Nucleus accumbens (tissue), 56 donors: Measurements from ENCODE around the gene OTUD1.
A peak's percentile ranks its signal among the peaks of the same experiment; 100 is the strongest.
"Not testable (repeated sequence)": the region's sequence is repeated elsewhere in the genome, so short reads cannot be mapped to it uniquely, and the experiment has no call there.

Source experiments
- DNase-seq, 56 donors: peaks; one replicate each; lab custom pipeline; 2025; lab: John Stamatoyannopoulos, UW

The OTUD1 gene, protein sequence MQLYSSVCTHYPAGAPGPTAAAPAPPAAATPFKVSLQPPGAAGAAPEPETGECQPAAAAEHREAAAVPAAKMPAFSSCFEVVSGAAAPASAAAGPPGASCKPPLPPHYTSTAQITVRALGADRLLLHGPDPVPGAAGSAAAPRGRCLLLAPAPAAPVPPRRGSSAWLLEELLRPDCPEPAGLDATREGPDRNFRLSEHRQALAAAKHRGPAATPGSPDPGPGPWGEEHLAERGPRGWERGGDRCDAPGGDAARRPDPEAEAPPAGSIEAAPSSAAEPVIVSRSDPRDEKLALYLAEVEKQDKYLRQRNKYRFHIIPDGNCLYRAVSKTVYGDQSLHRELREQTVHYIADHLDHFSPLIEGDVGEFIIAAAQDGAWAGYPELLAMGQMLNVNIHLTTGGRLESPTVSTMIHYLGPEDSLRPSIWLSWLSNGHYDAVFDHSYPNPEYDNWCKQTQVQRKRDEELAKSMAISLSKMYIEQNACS

DNA sequence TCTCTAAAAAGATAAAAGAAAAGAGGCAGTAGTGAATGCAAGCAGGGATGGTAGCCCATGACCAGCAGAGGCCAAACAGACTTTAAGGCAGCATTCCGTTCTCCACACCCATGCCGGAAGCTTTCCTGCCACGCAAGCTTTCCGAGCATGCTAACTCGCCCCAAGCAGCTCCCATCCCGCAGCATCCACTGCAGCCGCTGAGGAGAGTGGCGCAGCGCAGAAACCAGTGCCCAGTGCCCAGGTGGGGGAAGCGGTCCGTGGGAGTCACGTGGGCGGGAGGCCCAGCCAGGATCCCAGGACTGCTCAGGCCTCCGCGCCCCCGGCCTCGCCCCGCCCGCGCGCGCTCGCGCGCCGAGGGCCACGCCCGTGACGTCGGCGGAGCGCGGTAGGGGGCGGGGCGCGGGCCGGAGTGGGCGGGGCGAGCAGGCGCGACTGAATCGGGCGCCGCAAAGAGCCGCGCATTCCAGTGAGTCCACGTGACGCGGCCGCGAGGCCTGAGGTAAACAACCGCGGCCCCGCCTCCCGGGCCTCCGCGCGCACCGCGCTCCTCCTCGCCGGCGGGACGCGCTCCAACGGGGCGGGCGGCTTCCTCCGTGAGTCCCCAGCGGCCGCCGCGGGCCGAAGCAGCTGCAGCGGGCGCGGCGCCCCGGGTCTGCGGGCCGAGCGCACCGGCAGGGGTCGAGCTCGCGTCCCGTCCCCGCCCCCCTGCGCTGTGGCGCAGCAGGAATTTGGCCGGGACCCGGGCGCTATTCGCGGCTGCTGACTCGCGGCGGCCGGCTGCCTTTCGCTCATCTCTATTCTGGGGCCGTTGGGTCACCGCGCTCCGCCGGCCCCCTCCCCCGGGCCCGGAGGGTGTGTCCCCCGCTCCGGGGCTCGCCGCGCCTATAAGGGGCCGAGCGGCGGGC is at the start of gene OTUD1:
Gene OTUD1 (plus strand): TSS at position 529 of the 905 bp plus-strand sequence. CDS start 383 bp downstream, outside the sequence.
- peak; percentile 56 to 100 (median 92) for DNase-seq

DNA sequence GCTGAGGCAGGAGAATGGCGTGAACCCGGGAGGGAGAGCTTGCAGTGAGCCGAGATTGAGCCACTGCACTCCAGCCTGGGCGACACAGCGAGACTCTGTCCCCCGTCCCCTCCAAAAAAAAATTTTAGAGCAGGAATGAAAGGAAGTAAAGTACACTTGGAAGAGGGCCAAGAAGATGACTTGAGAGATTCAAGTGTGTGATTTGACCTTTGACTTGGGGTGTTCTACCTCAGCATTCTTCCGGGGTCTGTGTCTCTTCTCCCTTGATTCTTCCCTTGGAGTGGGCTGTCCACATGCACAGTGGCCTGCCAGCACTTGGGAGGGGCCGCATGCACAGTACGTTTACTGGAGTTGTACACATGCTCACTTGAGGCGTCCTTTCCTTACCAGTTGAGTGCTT is 48.5 kb upstream of the OTUD1 start:
- DNase-seq = not testable (repeated sequence)

DNA sequence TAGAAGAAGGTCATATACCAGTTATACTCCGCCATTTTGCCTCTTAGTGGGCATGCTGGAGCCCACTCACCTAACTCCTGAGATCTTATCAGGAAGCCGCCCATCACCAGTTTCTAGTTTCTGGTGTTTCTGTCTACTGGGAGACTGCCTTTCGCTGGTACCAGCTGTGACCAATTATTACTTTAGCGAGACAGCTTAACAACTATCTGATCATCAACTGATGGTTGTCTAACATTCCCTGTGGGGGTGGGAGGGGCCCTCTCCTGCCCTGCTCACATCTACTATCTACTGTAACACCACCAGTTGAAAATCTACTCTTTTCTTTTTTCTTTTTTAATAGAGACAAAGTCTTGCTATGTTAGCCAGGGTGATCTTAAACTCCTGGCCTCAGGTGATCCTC is 48.1 kb upstream of the OTUD1 start:
- DNase-seq = no peak

DNA sequence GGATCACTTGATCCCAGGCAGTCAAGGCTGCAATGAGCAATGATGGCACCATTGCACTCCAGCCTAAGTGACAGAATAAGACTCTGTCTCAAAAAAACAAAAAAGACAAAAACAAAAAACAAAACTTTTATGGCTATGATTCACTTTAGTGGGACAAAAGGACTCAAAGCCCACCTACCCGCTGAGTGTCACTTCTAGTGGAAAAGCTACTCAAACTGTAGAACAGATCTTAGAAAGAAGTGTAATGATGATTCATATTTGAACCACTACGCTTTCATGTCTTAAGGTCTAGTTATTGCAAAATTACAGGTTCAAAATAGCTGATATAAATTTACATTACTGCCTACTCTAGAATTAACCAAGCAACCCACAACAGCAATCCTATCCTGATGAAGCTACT is 47.1 kb upstream of the OTUD1 start:
- no peak for DNase-seq

DNA sequence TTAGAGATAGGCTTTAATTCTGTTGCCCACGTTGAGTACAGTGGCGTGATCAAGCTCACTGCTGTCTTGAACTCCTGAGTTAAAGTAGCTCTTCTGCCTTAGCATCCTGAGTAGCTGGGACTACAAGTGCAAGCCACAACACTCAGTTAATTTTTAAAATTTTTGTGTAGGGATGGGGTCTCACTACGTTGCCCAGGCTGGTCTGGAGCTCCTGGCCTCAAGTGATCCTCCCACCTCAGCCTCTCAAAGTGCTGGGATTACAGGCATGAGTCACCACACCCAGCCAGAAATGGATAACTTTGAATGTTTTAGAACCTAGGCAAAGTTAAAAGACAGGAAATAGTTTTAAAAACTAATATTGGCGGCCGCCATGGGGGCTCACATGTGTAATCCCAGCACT is 43.9 kb upstream of the OTUD1 start:
- no peak for DNase-seq

DNA sequence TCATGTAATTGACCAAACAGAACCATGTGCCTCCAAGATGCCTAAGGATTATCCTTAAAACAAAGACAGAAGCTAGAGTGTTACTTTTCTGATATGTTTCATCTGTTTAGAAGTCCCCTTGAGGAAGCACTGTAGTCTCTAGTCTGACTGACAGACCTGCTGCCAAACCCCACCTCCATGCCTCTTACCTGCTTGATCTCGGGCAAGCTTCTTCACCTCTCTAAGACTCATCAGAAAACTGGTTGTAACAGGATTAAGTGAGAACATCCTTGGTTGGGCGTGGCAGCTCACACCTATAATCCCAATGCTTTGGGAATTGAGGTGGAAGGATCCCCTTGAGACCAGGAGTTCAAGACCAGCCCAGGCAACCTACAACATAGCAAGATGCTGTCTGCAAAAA is 42.2 kb upstream of the OTUD1 start:
- no peak for DNase-seq

DNA sequence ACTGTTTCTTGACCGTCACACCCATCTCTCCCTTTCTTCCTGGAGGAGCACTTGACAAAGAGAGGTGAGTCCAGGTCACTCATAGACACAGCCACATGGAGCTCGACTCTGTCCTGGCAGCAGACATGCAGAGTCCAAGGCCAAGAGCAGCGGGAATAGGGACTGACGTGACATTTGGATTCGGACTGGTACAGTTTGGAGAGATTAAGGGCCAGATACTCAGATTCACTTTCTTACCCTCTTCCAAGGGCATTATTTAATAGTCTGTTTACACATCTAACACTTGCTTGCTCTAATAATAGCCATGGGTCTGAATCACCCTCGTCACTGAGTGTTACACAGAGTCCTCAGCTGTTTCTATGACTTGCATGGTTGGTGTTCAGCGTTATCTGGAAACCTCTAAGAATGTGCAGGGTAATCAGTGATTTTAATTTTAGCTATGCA is 39.2 kb upstream of the OTUD1 start:
- DNase-seq = no peak

DNA sequence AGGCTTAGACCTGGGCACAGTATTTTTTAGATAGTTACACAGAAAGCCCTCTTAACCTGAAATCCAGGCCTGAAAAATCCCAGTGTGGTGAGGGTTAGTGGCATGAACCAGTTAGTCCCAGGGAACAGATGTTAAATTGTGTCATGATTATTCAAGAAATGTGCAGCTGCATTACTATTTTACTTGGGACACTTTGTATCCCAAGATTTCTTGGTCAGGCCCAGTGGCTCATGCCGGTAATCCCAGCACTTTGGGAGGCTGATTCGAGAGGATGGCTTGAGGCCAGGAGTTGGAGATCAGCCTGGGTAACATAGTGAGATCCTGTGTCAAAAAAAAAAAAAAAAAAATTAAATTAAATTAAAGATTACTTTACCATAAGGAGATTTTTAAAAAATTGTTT is 36.0 kb upstream of the OTUD1 start:
- DNase-seq = no peak

DNA sequence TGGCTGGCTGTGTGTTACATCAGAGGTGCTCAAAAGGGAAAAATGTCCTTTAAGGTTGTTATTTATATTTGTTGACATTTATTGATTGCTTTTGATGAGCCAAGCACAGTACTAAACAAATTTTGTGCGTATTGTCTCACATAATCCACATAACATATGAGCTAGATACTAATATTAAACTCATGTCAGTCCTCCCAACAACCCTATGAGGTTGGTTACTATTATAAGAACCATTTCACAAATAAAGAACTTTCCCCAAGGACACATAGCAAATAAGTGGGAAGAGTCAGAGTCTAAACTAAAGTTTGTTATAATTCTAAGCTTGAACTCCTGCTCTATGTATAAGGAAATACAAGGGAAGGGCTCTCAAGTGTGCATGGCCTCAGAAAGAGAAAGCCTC is 35.6 kb upstream of the OTUD1 start:
- DNase-seq = no peak

DNA sequence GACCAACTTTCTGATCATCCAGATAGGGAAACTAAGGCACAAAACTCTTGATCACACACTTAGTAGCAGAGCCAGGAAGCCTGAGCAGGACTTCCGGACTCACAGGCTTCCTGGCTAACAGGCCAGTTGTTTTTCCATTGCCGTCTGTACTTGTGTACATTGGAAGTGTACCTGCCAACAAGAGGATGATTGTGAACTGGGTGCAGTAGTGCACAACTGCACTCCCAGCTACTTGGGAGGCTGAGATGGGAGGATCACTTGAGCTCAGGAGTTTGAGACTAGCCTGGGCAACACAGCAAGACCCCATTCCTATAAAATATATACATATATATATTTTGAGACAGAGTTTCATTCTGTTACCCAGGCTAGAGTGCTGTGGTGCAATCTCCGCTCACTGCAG is 35.2 kb upstream of the OTUD1 start:
- no peak for DNase-seq

DNA sequence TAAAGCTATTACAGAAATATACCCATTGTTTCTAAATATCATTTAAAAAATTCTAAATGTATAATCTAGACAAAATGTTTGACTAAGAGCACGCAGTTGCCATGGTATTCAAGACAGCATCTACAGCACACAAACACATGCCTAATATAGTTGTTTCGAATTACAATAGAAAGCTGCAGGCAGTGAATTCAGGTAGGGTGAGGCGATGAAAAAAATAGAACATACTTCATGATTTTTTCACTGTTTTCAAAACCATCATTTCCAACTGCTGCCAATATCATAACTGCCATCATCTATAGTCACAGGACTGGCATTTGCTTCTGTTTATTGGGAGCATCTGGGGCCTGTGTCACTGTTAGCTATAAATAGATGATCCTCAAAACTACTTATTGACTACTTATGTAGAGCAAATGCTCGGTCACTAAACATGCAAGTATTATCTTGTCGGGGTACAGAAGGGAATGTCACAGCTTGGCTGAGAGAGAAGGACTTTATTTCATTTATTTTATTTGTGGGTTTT is 34.4 kb upstream of the OTUD1 start:
- no peak for DNase-seq

DNA sequence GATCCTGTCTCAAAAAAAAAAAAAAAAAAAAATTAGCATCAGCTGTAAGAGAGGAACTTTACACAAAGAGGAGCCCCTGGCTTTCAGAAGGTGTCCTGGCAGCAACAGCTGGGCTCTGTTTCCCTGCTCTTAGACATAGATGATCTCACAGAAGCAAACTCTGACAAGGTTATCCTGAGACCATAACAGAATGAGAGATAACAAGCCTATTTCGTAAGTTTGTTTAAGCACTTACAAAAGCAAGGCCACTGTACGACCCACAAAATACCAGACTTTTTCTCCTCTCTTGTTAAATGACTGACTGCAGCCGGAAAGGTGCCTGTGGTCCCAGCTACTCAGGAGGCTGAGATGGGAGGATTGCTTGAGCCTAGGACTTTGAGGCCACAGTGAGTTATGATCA is 33.3 kb upstream of the OTUD1 start:
- DNase-seq = no peak

DNA sequence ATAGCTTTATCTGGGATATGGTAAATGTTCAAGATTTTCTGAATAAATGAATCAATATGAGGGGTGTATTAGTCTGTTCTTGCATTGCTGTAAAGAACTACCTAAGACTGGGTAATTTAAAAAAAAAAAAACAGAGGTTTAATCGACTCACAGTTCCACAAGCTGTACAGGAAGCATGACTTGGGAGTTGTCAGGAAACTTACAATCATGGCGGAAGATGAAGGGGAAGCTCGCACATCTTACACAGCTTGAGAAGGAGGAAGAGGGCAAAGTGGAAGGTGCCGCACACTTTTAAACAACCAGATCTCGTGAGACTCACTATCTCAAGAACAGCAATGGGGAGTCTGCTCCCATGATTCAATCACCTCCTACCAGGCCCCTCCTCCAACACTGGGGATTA is 32.5 kb upstream of the OTUD1 start:
- no peak for DNase-seq

DNA sequence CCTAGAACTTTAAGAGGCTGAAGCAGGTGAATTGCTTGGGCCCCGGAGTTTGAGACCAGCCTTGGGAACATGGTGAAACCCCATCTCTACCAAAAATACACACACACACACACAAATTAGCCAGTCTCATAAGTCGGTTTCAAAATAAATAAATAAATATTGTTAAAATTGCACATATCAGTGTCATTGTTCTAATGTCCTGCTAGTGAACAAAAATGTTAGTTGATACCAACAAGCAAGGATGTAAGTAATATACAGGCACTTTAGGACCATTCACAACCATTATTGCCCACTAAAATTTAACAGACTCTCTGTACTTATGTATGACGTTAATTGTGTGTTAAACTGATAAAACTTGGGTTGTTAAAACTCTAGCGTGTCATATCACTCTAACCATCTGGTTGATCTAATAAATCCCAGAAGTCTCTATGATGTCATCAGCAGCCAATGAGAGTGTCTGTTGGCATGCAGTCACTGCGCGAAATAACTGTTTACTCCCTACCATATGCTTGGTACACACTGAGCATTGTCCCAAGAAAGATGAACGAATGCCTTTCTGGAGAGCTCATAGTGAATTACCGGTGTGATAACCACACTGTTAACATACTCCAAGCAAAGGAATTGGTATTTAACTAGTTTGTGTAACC is 30.4 kb upstream of the OTUD1 start:
- DNase-seq = no peak

DNA sequence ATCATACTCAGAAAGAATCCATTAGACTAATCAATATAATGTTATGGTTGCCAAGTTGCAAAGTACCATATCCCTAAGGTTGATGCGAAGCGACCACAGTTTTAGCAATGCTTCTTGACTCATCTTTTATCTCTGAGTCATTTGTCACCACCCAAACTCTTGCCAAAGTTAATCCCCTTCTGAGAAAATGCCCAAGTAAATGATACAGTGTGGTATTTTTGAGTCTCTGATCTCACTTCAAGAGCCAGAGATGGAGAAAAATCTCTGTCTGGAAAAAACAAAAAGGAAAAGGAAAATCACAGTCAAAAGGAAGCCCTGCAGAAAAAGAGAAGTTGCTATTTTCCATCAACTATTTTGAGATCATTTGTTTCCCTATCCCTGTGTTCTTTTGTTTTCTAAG is 26.7 kb upstream of the OTUD1 start:
- DNase-seq = no peak

DNA sequence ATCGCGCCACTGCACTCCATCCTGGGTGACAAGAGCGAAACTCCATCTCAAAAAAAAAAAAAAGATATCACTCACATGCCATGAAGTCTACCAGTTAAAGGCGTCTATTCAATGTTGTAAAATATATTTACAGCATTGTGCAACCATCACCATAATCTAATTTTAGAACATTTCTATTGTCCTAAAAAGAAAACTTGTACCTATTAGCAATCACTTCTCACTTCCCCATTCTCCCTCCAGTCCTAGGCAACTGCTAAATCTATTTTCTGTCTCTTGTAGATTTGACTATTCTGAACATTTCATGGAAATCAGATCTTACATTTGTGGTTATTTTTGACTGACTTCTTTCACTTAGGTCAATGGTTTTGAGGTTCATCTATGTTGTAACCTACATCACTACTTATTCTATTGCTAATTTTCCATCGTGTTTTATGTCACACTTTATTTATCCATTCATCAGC is 25.2 kb upstream of the OTUD1 start:
- DNase-seq = no peak

DNA sequence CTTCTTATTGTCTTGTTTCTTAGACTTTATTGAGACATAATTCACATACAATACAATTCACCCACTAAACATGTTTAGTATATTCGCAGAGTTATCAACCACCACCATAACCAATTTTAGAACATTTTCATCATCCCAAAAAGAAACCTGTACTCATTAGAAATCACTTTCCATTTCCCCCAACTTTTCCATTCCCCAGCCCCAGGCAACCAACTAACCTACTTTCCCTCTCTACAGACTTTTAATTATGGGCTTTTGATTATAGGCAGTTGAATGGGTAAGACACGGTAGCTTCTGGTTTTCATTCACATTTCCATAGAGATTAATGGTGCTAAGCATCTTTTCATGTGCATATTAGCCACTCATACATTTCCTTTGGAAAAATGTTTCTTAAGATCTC is 24.2 kb upstream of the OTUD1 start:
- no peak for DNase-seq

DNA sequence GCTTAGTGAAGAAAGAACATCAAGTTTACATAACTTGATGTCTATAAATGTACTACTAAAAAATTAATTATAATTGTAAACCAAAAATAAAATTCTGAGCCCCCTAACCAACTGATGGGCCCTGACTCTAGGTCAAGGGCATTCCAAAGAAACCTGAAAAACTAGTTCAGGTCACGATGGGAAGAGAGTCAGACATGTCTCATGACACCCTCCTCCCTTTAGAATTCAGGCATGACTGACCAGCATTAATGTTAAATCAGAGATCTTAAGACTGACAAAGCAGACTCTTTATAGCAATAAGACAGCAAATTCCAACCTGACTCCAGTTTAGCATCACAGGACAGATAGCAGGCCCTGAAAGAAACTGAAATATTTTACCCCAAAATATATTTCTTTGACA is 21.6 kb upstream of the OTUD1 start:
- no peak for DNase-seq

DNA sequence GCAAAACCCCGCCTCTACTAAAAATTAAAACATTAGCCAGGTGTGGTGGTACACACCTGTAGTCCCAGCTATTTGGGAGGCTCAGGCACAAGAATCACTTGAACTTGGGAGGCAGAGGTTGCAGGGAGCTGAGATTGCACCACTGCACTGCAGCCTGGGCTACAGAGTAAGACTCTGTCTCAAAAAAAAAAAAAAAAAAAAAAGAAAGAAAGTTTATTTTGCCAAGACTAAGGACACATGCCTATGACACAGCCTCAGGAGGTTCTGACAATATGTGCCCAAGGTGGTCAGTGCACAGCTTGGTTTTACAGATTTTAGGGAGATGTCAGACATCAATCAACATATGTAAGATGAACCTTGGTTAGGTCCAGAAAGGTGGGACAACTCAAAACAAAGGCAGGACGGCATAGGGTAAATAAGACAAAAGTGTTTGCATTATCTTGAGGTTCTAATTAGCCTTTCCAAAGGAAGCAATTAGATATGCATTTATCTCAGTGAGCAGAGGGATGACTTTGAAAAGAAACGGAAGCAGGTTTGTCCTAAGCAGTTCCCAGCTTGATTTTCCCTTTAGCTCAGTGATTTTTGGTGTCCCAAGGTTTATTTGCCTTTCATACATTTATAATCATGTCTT is 20.7 kb upstream of the OTUD1 start:
- DNase-seq = no peak

DNA sequence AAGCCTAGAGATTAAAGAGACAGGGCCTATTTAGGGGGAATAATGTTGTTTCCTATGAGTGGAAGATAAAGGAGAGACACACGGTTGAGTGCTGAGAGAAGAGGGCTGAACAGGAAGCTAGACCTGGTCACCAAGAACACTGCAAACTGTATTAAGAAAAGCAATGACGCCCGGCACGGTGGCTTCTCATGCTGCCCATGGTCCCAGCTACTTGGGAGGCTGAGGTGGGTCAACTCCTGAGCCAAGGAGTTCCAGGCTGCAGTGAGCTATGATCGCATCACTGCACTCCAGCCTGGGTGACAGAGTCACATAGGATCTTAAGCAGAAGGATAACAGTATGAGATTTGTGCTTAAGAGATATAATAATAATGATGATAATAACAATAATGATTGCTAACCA is 19.7 kb upstream of the OTUD1 start:
- no peak for DNase-seq
